HepG2 (cell line): ENCODE measurements around the gene CDC42EP4. TPM values are rescaled to one million over a fixed set of nuclear protein-coding genes. Genes with fewer than 3 reads are reported as not detected.

Source experiments
- FOXK2 ChIP-seq: fragments of 450-650 bp; IDR thresholded peaks from 2 replicates; pipeline ENCODE4 v1.6.1; 2016
- HHEX ChIP-seq: IDR thresholded peaks from 2 replicates; pipeline ENCODE4 v1.6.1; 2016; ENCODE audit warnings: control low read depth
- ISL2 ChIP-seq: sonication (generic); formaldehyde crosslinking; IDR thresholded peaks from 2 replicates; pipeline ENCODE4 v1.5.0; 2020; ENCODE audit warnings: missing genetic modification reagents
- KDM4B ChIP-seq: sonication (generic); formaldehyde crosslinking; IDR thresholded peaks from 2 replicates; pipeline ENCODE4 v1.4.0; 2020; ENCODE audit warnings: missing genetic modification reagents
- KLF11 ChIP-seq: IDR thresholded peaks from 2 replicates; pipeline ENCODE4 v1.6.1; 2016; ENCODE audit warnings: missing compliant biosample characterization
- MTF1 ChIP-seq: sonication (generic); formaldehyde crosslinking; IDR thresholded peaks from 2 replicates; pipeline ENCODE4 v1.5.0; 2020; ENCODE audit warnings: missing genetic modification reagents
- NFATC3 ChIP-seq: sonication (generic); formaldehyde crosslinking; IDR thresholded peaks from 2 replicates; pipeline ENCODE4 v1.5.1; 2020; ENCODE audit warnings: mild to moderate bottlenecking, missing genetic modification reagents
- SOX13 ChIP-seq, 3 experiments: fragments of 450-650 bp in 1 of 3; sonication (generic) in 1 of 3; formaldehyde crosslinking in 1 of 3; IDR thresholded peaks in 2 of 3; conservative IDR thresholded peaks in 1 of 3; 2 replicates each; pipeline versions ENCODE4 v1.5.0 to v1.6.1; 2016 to 2020; ENCODE audit warnings: antibody characterized with exemption in 1 of 3, mild to moderate bottlenecking in 1 of 3, missing compliant biosample characterization in 1 of 3, missing genetic modification reagents in 1 of 3, moderate library complexity in 1 of 3
- ZFP36L1 ChIP-seq: sonication (generic); formaldehyde crosslinking; IDR thresholded peaks from 2 replicates; pipeline ENCODE4 v1.8.0; 2022; ENCODE audit warnings: mild to moderate bottlenecking, missing genetic modification reagents, moderate library complexity
- ZNF121 ChIP-seq: sonication (generic); formaldehyde crosslinking; IDR thresholded peaks from 2 replicates; pipeline ENCODE4 v1.5.0; 2020; ENCODE audit warnings: mild to moderate bottlenecking, missing genetic modification reagents
- ZNF207 ChIP-seq: fragments of 450-650 bp; IDR thresholded peaks from 2 replicates; pipeline ENCODE4 v1.6.1; 2016; ENCODE audit warnings: antibody characterized with exemption, borderline replicate concordance
- ZNF317 ChIP-seq: sonication (generic); formaldehyde crosslinking; IDR thresholded peaks from 2 replicates; pipeline ENCODE4 v1.5.0; 2020; ENCODE audit warnings: mild to moderate bottlenecking, missing genetic modification reagents
- ZNF550 ChIP-seq: sonication (generic); formaldehyde crosslinking; IDR thresholded peaks from 2 replicates; pipeline ENCODE4 v1.4.0; 2020; ENCODE audit warnings: mild to moderate bottlenecking, missing genetic modification reagents, borderline replicate concordance
- ZNF788 ChIP-seq: sonication (generic); formaldehyde crosslinking; IDR thresholded peaks from 2 replicates; pipeline ENCODE4 v1.5.0; 2020; ENCODE audit warnings: mild to moderate bottlenecking, missing genetic modification reagents, borderline replicate concordance
- polyA plus RNA-seq, 8 experiments: library from polyadenylated mRNA; depleted of rRNA in 3 of 8; stranded (reverse) in 7 of 8; unstranded in 1 of 8; fragments of >200 nt; fragmentation: Illumina TruSeq in 4 of 8; extraction: Trizol in 4 of 8; gene quantifications; 2 replicates each; pipeline versions ENCODE4 v1.2.1 to v1.2.3, GENCODE V29; 2011 to 2016; ENCODE audit warnings: low read depth in 4 of 8, missing spikeins in 1 of 8, mixed read lengths in 1 of 8; ENCODE audit not compliant: insufficient read depth in 1 of 8
- total RNA-seq, 5 experiments: library from RNA; depleted of rRNA; stranded (reverse); fragments of >200 nt; fragmentation: Illumina TruSeq; extraction: Trizol; gene quantifications; 2 replicates each; pipeline ENCODE4 v1.2.3, GENCODE V29; 2016; ENCODE audit warnings: low read depth in 1 of 5
- TF ChIP-seq, protein P1 (sequence below): sonication (generic); formaldehyde crosslinking; IDR thresholded peaks from 2 replicates; pipeline ENCODE4 v1.4.0; 2020; ENCODE audit warnings: missing genetic modification reagents, mild to moderate bottlenecking, borderline replicate concordance
- TF ChIP-seq, protein P2 (sequence below): sonication (generic); formaldehyde crosslinking; IDR thresholded peaks from 2 replicates; pipeline ENCODE4 v1.5.0; 2020; ENCODE audit warnings: missing genetic modification reagents
- TF ChIP-seq, protein P3 (sequence below): sonication (generic); formaldehyde crosslinking; IDR thresholded peaks from 2 replicates; pipeline ENCODE4 v1.4.0; 2020; ENCODE audit warnings: mild to moderate bottlenecking, missing genetic modification reagents
- TF ChIP-seq, protein P4 (sequence below): fragments of 450-650 bp; IDR thresholded peaks from 2 replicates; pipeline ENCODE4 v1.6.1; 2016
- TF ChIP-seq, protein P5 (sequence below): sonication (generic); formaldehyde crosslinking; IDR thresholded peaks from 2 replicates; pipeline ENCODE4 v1.5.0; 2020; ENCODE audit warnings: mild to moderate bottlenecking, missing genetic modification reagents
- TF ChIP-seq, protein P6 (sequence below): sonication (generic); formaldehyde crosslinking; IDR thresholded peaks from 2 replicates; pipeline ENCODE4 v1.8.1; 2023; ENCODE audit warnings: mild to moderate bottlenecking, missing genetic modification reagents
- TF ChIP-seq, protein P7 (sequence below): sonication (generic); formaldehyde crosslinking; IDR thresholded peaks from 2 replicates; pipeline ENCODE4 v1.9.0; 2021; ENCODE audit warnings: missing genetic modification reagents, borderline replicate concordance

The CDC42EP4 gene
- total and polyA plus RNA-seq, 2 of the 13 experiments (the other 11 are each of a cell fraction or from before 2014, with no cell fraction given): 19.0 to 54.0 TPM

DNA sequence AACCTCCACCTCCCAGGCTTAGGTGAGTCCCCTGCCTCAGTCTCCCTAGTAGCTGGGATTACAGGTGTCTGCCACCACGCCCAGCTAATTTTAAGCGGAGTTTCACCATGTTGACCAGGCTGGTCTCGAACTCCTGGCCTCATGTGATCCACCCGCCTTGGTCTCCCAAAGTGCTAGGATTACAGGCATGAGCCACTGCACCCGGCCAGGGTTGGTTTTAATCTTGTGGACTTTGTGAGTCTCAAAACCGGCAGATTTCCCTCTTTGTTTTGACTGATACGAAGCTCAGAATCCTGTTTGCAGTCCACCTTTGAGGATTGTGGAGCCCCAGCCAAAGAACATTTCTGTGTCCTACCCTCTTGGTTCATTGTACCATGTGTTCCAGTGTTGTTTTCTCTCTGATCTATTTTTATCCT, 33.7 kb downstream of the CDC42EP4 start (continued):
- TF ChIP-seq, protein P1, sequence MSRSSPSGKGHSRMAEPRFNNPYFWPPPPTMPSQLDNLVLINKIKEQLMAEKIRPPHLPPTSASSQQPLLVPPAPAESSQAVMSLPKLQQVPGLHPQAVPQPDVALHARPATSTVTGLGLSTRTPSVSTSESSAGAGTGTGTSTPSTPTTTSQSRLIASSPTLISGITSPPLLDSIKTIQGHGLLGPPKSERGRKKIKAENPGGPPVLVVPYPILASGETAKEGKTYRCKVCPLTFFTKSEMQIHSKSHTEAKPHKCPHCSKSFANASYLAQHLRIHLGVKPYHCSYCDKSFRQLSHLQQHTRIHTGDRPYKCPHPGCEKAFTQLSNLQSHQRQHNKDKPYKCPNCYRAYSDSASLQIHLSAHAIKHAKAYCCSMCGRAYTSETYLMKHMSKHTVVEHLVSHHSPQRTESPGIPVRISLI (CRISPR knock-in tag): peak; percentile 29; the same call in 1 of the 2 replicates
- TF ChIP-seq, protein P2, sequence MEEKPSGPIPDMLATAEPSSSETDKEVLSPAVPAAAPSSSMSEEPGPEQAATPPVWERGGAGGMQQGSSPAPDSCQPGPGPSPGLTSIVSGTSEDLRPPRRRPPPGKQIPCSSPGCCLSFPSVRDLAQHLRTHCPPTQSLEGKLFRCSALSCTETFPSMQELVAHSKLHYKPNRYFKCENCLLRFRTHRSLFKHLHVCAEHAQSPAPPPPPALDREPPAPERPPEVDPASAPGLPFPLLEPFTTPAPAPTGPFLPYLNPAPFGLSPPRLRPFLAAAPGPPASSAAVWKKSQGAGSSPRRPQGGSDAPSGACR (CRISPR knock-in tag): 0 out of 2 replicates have a peak, but pooled peaks have one; percentile 57
- TF ChIP-seq ZNF317 (CRISPR knock-in tag) (peak; percentile 84; the same call in 1 of the 2 replicates), HHEX (CRISPR knock-in tag) (no peak), ZNF788 (CRISPR knock-in tag) (peak; percentile 80; the same call in 1 of the 2 replicates), SOX13 (IDR thresholded peaks at IDR 0.05) (peak; percentile 88), SOX13 (CRISPR knock-in tag; conservative IDR thresholded peaks at IDR 0.05 in 1 of 2, IDR thresholded peaks at IDR 0.05 in 1 of 2) (peak in 1 of 2 experiments; percentile 97; a peak in 2 of 4 replicates), KDM4B (CRISPR knock-in tag) (no peak), ISL2 (CRISPR knock-in tag) (peak; percentile 61), ZNF121 (CRISPR knock-in tag) (no peak), FOXK2 (peak; percentile 69), MTF1 (CRISPR knock-in tag) (no peak), ZNF550 (CRISPR knock-in tag) (no peak), NFATC3 (no peak), ZFP36L1 (peak; percentile 69; the same call in 1 of the 2 replicates), KLF11 (no peak), ZNF207 (no peak)
- TF ChIP-seq, protein P3, sequence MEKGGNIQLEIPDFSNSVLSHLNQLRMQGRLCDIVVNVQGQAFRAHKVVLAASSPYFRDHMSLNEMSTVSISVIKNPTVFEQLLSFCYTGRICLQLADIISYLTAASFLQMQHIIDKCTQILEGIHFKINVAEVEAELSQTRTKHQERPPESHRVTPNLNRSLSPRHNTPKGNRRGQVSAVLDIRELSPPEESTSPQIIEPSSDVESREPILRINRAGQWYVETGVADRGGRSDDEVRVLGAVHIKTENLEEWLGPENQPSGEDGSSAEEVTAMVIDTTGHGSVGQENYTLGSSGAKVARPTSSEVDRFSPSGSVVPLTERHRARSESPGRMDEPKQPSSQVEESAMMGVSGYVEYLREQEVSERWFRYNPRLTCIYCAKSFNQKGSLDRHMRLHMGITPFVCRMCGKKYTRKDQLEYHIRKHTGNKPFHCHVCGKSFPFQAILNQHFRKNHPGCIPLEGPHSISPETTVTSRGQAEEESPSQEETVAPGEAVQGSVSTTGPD (CRISPR knock-in tag): 0 out of 2 replicates have a peak, but pooled peaks have one; percentile 41
- TF ChIP-seq, protein P4, sequence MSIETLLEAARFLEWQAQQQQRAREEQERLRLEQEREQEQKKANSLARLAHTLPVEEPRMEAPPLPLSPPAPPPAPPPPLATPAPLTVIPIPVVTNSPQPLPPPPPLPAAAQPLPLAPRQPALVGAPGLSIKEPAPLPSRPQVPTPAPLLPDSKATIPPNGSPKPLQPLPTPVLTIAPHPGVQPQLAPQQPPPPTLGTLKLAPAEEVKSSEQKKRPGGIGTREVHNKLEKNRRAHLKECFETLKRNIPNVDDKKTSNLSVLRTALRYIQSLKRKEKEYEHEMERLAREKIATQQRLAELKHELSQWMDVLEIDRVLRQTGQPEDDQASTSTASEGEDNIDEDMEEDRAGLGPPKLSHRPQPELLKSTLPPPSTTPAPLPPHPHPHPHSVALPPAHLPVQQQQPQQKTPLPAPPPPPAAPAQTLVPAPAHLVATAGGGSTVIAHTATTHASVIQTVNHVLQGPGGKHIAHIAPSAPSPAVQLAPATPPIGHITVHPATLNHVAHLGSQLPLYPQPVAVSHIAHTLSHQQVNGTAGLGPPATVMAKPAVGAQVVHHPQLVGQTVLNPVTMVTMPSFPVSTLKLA: peak; percentile 28; the same call in 1 of the 2 replicates
- TF ChIP-seq, protein P5, sequence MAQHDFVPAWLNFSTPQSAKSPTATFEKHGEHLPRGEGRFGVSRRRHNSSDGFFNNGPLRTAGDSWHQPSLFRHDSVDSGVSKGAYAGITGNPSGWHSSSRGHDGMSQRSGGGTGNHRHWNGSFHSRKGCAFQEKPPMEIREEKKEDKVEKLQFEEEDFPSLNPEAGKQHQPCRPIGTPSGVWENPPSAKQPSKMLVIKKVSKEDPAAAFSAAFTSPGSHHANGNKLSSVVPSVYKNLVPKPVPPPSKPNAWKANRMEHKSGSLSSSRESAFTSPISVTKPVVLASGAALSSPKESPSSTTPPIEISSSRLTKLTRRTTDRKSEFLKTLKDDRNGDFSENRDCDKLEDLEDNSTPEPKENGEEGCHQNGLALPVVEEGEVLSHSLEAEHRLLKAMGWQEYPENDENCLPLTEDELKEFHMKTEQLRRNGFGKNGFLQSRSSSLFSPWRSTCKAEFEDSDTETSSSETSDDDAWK (CRISPR knock-in tag): no peak
- TF ChIP-seq, protein P6, sequence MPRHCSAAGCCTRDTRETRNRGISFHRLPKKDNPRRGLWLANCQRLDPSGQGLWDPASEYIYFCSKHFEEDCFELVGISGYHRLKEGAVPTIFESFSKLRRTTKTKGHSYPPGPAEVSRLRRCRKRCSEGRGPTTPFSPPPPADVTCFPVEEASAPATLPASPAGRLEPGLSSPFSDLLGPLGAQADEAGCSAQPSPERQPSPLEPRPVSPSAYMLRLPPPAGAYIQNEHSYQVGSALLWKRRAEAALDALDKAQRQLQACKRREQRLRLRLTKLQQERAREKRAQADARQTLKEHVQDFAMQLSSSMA (CRISPR knock-in tag): no peak
- TF ChIP-seq, protein P7, sequence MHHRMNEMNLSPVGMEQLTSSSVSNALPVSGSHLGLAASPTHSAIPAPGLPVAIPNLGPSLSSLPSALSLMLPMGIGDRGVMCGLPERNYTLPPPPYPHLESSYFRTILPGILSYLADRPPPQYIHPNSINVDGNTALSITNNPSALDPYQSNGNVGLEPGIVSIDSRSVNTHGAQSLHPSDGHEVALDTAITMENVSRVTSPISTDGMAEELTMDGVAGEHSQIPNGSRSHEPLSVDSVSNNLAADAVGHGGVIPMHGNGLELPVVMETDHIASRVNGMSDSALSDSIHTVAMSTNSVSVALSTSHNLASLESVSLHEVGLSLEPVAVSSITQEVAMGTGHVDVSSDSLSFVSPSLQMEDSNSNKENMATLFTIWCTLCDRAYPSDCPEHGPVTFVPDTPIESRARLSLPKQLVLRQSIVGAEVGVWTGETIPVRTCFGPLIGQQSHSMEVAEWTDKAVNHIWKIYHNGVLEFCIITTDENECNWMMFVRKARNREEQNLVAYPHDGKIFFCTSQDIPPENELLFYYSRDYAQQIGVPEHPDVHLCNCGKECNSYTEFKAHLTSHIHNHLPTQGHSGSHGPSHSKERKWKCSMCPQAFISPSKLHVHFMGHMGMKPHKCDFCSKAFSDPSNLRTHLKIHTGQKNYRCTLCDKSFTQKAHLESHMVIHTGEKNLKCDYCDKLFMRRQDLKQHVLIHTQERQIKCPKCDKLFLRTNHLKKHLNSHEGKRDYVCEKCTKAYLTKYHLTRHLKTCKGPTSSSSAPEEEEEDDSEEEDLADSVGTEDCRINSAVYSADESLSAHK (CRISPR knock-in tag): no peak
